ENCODE results near the gene CD63.

GRCh38 chr12:55683676-55684075 is 45.1 kb downstream of the CD63 start:
- TF ChIP-seq POLR2AphosphoS5 (IDR thresholded peaks at IDR 0.05) (no peak), POLR2A (IDR thresholded peaks at IDR 0.05) (no peak), EP300 (IDR thresholded peaks at IDR 0.05) (no peak)
- TF ChIP-seq, protein P1, sequence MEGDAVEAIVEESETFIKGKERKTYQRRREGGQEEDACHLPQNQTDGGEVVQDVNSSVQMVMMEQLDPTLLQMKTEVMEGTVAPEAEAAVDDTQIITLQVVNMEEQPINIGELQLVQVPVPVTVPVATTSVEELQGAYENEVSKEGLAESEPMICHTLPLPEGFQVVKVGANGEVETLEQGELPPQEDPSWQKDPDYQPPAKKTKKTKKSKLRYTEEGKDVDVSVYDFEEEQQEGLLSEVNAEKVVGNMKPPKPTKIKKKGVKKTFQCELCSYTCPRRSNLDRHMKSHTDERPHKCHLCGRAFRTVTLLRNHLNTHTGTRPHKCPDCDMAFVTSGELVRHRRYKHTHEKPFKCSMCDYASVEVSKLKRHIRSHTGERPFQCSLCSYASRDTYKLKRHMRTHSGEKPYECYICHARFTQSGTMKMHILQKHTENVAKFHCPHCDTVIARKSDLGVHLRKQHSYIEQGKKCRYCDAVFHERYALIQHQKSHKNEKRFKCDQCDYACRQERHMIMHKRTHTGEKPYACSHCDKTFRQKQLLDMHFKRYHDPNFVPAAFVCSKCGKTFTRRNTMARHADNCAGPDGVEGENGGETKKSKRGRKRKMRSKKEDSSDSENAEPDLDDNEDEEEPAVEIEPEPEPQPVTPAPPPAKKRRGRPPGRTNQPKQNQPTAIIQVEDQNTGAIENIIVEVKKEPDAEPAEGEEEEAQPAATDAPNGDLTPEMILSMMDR (IDR thresholded peaks at IDR 0.05) = no peak

All from stomach (tissue), 4 donors.